ENCODE results near the gene TEX2.
"Not testable (repeated sequence)": the region's sequence is repeated elsewhere in the genome, so short reads cannot be mapped to it uniquely, and the experiment has no call there.

Gene TEX2

GRCh38 chr17:64139542-64139941, 123.5 kb downstream of the TEX2 start:
- DNase-seq (ENCODE audit: low read depth): no peak

GRCh38 chr17:64138441-64138840, 124.6 kb downstream of the TEX2 start:
- no peak for DNase-seq (ENCODE audit: low read depth)

- DNase-seq (ENCODE audit: low read depth): no peak
Observed at GRCh38 chr17:64135000-64135399, 128.1 kb downstream of the TEX2 start.

- DNase-seq (ENCODE audit: low read depth): no peak
Observed at GRCh38 chr17:64134216-64134970, 128.7 kb downstream of the TEX2 start.

- DNase-seq (ENCODE audit: low read depth): no peak
Observed at GRCh38 chr17:64133546-64134215, 129.4 kb downstream of the TEX2 start.

- DNase-seq (ENCODE audit: low read depth): no peak
Observed at GRCh38 chr17:64131606-64132270, 131.3 kb downstream of the TEX2 start.

GRCh38 chr17:64130559-64131001, 132.5 kb downstream of the TEX2 start:
- DNase-seq (ENCODE audit: low read depth): peak; percentile 27

GRCh38 chr17:64129765-64130558, 133.1 kb downstream of the TEX2 start, which contains the start of gene ERN1:
Gene ERN1 (minus strand): TSS chr17:64130144. CDS start chr17:64130029, 115 bp downstream.
- DNase-seq (ENCODE audit: low read depth): peak; percentile 88

- DNase-seq (ENCODE audit: low read depth): no peak
Observed at GRCh38 chr17:64129515-64129764, 133.6 kb downstream of the TEX2 start.

- no peak for DNase-seq (ENCODE audit: low read depth)
Observed at GRCh38 chr17:64128787-64129514, 134.1 kb downstream of the TEX2 start.

- no peak for DNase-seq (ENCODE audit: low read depth)
Observed at GRCh38 chr17:64126918-64127317, 136.1 kb downstream of the TEX2 start.

- no peak for DNase-seq (ENCODE audit: low read depth)
Observed at GRCh38 chr17:64125937-64126336, 137.1 kb downstream of the TEX2 start.

GRCh38 chr17:64124609-64125008, 138.5 kb downstream of the TEX2 start:
- DNase-seq (ENCODE audit: low read depth): no peak

- DNase-seq (ENCODE audit: low read depth): no peak
Observed at GRCh38 chr17:64123114-64123513, 139.9 kb downstream of the TEX2 start.

GRCh38 chr17:64120972-64121786, 141.9 kb downstream of the TEX2 start:
- not testable (repeated sequence) for DNase-seq (ENCODE audit: low read depth)

- DNase-seq (ENCODE audit: low read depth): no peak
Observed at GRCh38 chr17:64120159-64120810, 142.8 kb downstream of the TEX2 start.

- no peak for DNase-seq (ENCODE audit: low read depth)
Observed at GRCh38 chr17:64117981-64118979, 144.8 kb downstream of the TEX2 start.

GRCh38 chr17:64115822-64116534, 147.1 kb downstream of the TEX2 start:
- DNase-seq (ENCODE audit: low read depth): no peak

Measured in activated gamma-delta T cell treated with anti-CD3 and anti-CD28 coated beads, Interleukin-2, amount 50 U/mL, for 16 hours (primary cell).